ENCODE data around the gene SEMA3B.
"Not testable (repeated sequence)": the region's sequence is repeated elsewhere in the genome, so short reads cannot be mapped to it uniquely, and the experiment has no call there.

SEMA3B gene

GRCh38 chr3:50295553-50296431 is 26.8 kb downstream of the SEMA3B start:
- DNase-seq: no peak

DNA sequence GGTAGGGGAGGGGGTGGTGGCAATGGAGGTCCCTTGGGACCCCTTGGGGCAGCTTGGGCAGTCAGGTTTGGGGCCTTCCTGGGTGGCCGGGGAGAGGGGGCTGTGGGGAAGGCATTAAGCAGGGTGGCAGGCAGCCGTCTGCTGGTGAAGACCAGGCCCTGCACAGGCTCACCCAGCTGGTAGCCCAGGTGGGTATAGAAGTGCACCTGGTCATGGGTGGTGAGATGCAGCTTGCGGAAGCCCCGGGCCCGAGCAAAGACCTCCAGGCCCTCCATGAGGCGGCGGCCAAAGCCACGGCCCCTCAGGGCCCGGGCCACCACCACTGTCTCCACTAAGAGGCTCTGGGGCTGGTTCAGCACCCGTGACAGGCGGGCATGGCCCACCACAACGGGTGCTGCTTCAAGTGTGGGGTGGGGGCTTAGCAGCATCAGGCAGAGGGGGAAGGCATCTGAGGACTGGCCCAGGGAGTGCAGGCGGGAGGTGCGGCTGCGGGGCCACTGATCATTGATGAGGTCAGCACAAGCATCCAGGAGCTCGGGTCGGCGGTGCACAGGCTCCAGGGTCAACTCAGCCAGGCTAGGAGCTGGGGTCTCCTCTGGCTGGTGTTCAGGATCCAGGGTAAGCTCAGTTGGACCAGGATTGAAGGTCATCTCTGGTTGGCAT is 27.9 kb downstream of the SEMA3B start:
- no peak for DNase-seq

- DNase-seq: no peak
Observed at GRCh38 chr3:50297384-50297775, 28.4 kb downstream of the SEMA3B start.

DNA sequence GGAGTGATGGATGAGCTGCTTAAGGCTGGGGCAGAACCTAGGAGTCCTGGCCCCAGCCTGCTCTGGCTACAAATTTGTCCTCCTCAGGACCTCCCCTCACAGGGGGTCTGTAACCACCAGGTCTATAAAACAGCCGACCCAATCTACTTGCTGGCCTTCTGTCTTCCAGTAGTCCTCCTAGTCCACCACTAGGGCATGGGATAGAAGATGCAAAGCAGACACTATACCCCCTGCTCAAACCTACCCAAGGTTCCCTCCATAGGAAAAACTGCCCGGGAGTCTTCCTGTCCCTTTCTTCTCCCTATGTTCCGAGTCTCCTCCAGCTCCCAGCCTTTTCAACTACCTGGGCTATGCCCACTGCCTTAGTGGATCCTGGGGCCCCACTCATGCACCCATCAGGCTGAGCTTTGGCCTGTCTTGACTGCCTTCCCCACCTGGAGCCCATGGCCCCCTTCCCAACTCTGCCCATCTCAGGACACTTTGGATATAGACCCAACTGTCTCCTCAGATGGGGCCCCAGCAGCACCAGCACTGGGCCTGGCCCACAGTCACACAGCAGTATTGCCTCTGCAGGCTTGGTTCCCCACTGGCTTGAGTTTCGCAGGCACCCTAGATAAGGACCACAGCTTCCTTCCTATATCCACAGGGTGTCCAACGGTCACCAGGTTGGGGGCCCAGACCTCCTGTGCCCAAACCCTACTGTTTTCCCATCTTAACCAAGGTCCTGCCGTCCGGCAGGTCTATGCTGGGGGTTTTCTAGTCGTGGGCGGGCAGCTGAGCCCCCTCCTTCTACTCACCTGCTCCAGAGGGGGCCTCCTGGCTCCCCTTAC is 29.2 kb downstream of the SEMA3B start:
- no peak for DNase-seq

GRCh38 chr3:50298836-50299637 is 30.1 kb downstream of the SEMA3B start, which contains the start of the genes HYAL3 and NAA80:
TSS of gene HYAL3 (minus strand) at chr3:50299405. CDS start at chr3:50295602, 3,803 bp downstream.
TSS of gene NAA80 (minus strand) at chr3:50299405. CDS start at chr3:50297463, 1,942 bp downstream.
- peak; percentile 98 to 99 for DNase-seq

GRCh38 chr3:50299638-50299928 is 30.6 kb downstream of the SEMA3B start:
- no peak for DNase-seq

DNA sequence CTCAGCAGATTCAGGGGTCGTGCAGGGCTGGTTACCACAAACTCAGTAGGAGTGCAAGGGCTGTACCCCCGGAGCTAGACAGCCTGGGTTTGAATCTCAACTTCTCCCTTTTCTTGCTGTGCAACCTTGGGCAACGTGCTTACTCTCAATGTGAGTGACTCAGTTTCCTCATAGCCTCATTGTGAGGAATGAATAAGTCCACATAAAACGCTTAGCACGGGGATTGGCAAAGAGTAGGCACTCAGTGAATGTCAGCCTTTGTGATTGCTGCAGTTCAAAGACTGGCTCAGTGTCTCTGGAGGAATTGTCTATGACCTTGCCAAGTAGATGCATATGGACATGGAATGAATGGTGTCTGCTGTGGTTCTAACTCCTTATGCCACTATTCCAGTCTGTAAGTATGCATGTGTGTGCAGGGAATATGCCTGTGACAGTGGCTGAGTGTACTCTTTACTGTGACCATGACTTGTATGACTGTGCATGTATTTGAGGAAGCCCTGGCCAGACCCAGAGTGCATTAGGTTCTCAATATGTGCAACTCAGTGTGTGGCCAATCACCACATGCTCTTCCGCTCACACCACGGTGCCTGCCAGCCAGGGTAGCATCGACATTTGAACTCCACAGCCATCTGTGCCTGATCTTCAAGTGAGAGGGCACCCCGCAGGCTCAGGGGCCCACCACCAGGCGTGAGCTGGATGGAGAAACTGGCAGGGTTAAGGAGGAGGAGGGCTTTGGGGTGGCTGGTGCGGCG is 31.2 kb downstream of the SEMA3B start:
- DNase-seq: peak in 1 of 2 experiments; percentile 20

DNA sequence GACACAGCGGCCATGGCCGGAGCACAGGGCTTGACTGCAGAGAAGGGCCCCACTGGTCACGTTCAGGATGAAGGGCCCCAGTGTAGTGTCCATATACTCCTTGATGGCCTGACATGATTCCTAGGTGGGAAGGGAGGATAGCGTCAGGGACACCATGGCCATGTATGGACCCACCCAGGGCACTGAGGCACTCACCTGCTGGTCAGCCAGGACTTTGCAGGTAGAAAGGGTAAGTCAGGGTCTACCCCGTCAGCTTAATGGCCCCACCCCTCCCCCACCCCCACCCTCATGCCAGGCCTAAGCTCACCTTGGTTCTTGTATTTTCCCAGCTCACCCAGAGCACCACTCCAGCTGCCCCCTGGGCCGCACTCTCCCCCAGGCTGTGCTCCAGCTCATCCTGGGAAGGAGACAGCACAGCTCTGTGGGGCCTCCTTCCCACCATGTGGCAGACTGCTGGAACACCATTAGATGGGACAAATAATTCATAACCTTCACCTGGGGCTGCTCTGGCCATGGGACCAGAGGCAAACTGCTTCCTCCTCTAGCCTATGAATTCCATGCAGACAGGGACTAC is 31.8 kb downstream of the SEMA3B start:
- no peak for DNase-seq

- DNase-seq: no peak
Observed at GRCh38 chr3:50302095-50303012, 33.4 kb downstream of the SEMA3B start.

- DNase-seq: no peak
Observed at GRCh38 chr3:50303013-50303815, 34.3 kb downstream of the SEMA3B start, which contains the start of gene HYAL1. TSS of gene HYAL1 (minus strand) at chr3:50303574. CDS start at chr3:50302956, 618 bp downstream.

GRCh38 chr3:50304601-50305000 is 35.7 kb downstream of the SEMA3B start:
- DNase-seq: no peak

DNA sequence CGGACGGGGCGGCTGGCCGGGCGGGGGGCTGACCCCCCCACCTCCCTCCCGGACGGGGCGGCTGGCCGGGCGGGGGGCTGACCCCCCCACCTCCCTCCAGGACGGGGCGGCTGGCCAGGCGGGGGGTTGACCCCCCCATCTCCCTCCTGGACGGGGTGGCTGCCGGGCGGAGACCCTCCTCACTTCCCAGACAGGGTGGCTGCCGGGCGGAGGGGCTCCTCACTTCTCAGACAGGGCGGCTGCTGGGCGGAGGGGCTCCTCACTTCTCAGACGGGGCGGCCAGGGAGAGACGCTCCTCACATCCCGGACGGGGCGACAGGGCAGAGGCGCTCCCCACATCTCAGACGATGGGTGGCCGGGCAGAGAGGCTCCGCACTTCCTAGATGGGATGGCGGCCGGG is 43.1 kb downstream of the SEMA3B start:
- not testable (repeated sequence) for DNase-seq

DNA sequence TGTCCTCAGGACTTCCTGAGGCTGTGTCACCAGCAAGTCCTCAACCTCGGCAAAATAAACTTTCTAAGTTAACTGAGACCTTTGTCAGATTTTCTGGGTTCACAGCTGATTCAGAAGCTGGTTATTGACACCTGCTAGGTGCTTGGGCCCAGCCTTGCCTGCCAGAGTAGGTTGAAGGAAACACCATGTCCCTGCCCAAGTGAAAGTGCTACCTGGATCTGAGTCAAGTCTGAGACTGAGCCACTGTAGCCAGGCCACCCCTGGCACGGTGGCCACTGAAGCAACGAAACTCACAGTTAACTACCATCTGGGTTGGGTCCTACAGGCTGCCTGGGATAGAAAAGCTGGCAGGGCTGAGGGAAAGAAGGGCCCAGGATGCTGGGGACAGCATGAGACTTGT is 45.4 kb downstream of the SEMA3B start:
- no peak for DNase-seq

DNA sequence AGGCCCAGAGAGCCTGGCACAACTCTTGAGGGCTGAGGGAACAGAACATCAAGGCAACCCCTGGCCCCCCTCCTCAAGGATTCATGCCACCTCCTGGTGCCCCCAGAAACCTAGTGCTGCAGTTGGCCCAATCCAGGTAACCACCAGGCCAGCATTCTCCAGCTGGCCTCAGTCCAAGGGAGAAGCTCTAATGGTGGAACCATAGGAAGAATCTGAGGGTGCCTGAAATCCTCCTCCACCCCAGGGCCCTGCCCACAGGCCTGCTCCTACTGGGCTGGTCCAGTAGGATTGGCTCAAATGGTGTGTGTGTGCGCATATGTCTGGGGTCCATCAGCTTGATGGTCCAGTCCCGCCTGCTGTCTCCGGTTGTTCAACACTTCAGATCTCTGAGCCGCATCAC is 45.9 kb downstream of the SEMA3B start:
- DNase-seq: no peak

- no peak for DNase-seq
Observed at GRCh38 chr3:50316657-50317242, 47.8 kb downstream of the SEMA3B start.

DNA sequence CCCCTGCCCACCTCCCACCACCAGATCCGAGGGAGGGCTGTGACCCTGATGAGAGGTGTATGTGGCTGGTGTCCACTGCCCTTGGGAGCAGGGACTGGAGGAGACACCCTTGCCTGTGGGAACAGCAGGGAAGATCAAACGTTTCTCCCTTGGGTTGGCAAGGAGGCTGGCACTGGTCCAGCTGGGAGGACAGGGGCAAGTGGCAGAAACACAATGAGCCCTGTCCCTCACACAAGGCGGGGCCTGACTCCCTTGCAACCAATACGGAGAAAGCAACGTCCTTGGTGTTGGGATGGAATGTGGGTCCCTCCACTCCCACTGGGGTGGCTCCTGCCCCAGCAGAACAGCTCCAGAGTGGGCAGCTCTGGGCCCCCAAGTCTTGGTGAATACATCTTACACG is 48.4 kb downstream of the SEMA3B start:
- DNase-seq: no peak

GRCh38 chr3:50318163-50318562 is 49.2 kb downstream of the SEMA3B start:
- DNase-seq: no peak

DNA sequence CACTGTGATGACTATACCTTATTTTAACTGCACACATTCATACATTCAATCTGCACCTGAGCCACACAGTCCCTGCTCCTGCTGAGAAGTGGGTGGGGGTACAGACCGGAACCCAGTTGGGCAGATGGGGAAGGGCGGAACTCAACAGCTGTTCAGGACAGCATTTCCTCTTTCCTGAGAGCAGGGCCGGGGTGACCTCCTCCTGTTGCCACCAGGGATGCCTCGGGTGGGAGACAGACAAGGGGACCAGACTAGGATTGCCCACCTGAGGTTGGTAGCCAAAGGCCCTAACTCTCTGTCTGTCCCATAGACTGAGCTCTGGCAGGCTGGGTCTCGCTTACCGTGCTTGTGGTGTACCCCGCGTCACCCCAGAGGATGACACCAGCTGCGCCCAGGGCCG is 49.7 kb downstream of the SEMA3B start:
- no peak for DNase-seq
